IMR-90 (cell line): ENCODE measurements around the gene H1-8. TPM values are rescaled to one million over a fixed set of nuclear protein-coding genes. Genes with fewer than 3 reads are reported as not detected.

Experiments used
- ATAC-seq: fragments of 200-7000 bp; cut with Tn5 transposase; 2 replicates; pipeline ENCODE4 v1.9.1; 2020; ENCODE audit warnings: low read depth, mild to moderate bottlenecking, moderate library complexity
- BruUV-seq: library from RNA; stranded (reverse); fragments of 400-500 nt; replicated peaks from 2 replicates; lab custom pipeline; 2021; lab: Mats Ljungman, UMichigan
- CTCF ChIA-PET: fragments of 300-600 bp; formaldehyde crosslinking; extraction: SDS; loops from one replicate; lab custom pipeline; 2021; ENCODE audit warnings: antibody characterized with exemption; lab: Yijun Ruan, JAX
- POLR2A ChIA-PET: fragments of 300-600 bp; sonication (Branson Sonifier 250); formaldehyde crosslinking; loops from one replicate; lab custom pipeline; 2022; ENCODE audit warnings: antibody characterized with exemption; ENCODE audit not compliant: unreplicated experiment; lab: Charles Lee
- DNase-seq: peaks from one replicate; pipeline ENCODE4 v3.0.0; 2013
- H2AFZ ChIP-seq: replicated peaks from 2 replicates; pipeline ENCODE3; 2013; ENCODE audit warnings: low read length, mild to moderate bottlenecking; ENCODE audit not compliant: poor library complexity
- H2AK5ac ChIP-seq: 2 replicates; pipeline ENCODE4 v1.6.1; 2013; ENCODE audit warnings: low read depth, low read length, inconsistent platforms
- H2AK9ac ChIP-seq: replicated peaks from 2 replicates; pipeline ENCODE3; 2013; ENCODE audit warnings: mild to moderate bottlenecking, low read depth, low read length, moderate library complexity; ENCODE audit not compliant: poor library complexity
- H2BK120ac ChIP-seq: 2 replicates; pipeline ENCODE4 v1.6.1; 2013; ENCODE audit warnings: low read depth, low read length, inconsistent platforms
- H2BK15ac ChIP-seq: 3 replicates; pipeline ENCODE4 v1.6.1; 2013; ENCODE audit warnings: low read depth, low read length, inconsistent platforms
- H2BK20ac ChIP-seq: 2 replicates; pipeline ENCODE4 v1.6.1; 2013; ENCODE audit warnings: low read depth, mild to moderate bottlenecking, inconsistent platforms, low read length, moderate library complexity
- H2BK5ac ChIP-seq: 2 replicates; pipeline ENCODE4 v1.6.1; 2013; ENCODE audit warnings: mild to moderate bottlenecking, low read depth, low read length, inconsistent platforms; ENCODE audit not compliant: poor library complexity, severe bottlenecking
- H3K14ac ChIP-seq: replicated peaks from 2 replicates; pipeline ENCODE4 v1.6.1; 2013; ENCODE audit warnings: low read depth, low read length, inconsistent platforms
- H3K18ac ChIP-seq: 2 replicates; pipeline ENCODE4 v1.6.1; 2013; ENCODE audit warnings: low read depth, low read length, control low read depth
- H3K23ac ChIP-seq: 2 replicates; pipeline ENCODE4 v1.6.1; 2013; ENCODE audit warnings: low read depth, low read length, inconsistent platforms
- H3K27ac ChIP-seq: 2 replicates; pipeline ENCODE4 v1.5.1; 2013; ENCODE audit warnings: mild to moderate bottlenecking, control low read depth, low read length; ENCODE audit not compliant: insufficient read depth
- H3K27me3 ChIP-seq: 2 replicates; pipeline ENCODE4 v1.6.1; 2013; ENCODE audit warnings: low read length; ENCODE audit not compliant: control insufficient read depth, insufficient read depth
- H3K36me3 ChIP-seq: 2 replicates; pipeline ENCODE4 v1.6.1; 2013; ENCODE audit warnings: low read length, mixed read lengths; ENCODE audit not compliant: control insufficient read depth, insufficient read depth
- H3K4ac ChIP-seq: 2 replicates; pipeline ENCODE4 v1.6.1; 2013; ENCODE audit warnings: low read depth, low read length, inconsistent platforms
- H3K4me1 ChIP-seq: 2 replicates; pipeline ENCODE4 v1.6.1; 2013; ENCODE audit warnings: low read length, mixed read lengths; ENCODE audit not compliant: control insufficient read depth, insufficient read depth
- H3K4me2 ChIP-seq: 2 replicates; pipeline ENCODE4 v1.6.1; 2013; ENCODE audit warnings: low read depth, mild to moderate bottlenecking, control low read depth, low read length, moderate library complexity
- H3K4me3 ChIP-seq: 2 replicates; pipeline ENCODE4 v1.5.1; 2013; ENCODE audit warnings: low read depth, mild to moderate bottlenecking, control low read depth, low read length, moderate library complexity; ENCODE audit not compliant: insufficient read depth
- H3K56ac ChIP-seq: 2 replicates; pipeline ENCODE4 v1.6.1; 2013; ENCODE audit warnings: low read length, inconsistent platforms; ENCODE audit not compliant: insufficient read depth; ENCODE audit errors: extremely low read depth
- H3K79me1 ChIP-seq, 2 experiments: 2 replicates each; pipeline ENCODE4 v1.6.1; 2013; ENCODE audit warnings: low read length in 2 of 2, inconsistent platforms in 1 of 2, low read depth in 1 of 2
- H3K9ac ChIP-seq: 2 replicates; pipeline ENCODE4 v1.6.1; 2013; ENCODE audit warnings: low read depth, low read length, control low read depth
- H3K9me1 ChIP-seq: 2 replicates; pipeline ENCODE4 v1.6.1; 2013; ENCODE audit warnings: low read length, inconsistent platforms; ENCODE audit not compliant: insufficient read depth
- H3K9me3 ChIP-seq: 2 replicates; pipeline ENCODE4 v1.6.1; 2013; ENCODE audit warnings: low read length; ENCODE audit not compliant: control insufficient read depth, insufficient read depth
- H4K20me1 ChIP-seq: 2 replicates; pipeline ENCODE4 v1.6.1; 2013; ENCODE audit warnings: low read length, inconsistent platforms; ENCODE audit not compliant: insufficient read depth
- H4K5ac ChIP-seq: 2 replicates; pipeline ENCODE4 v1.6.1; 2013; ENCODE audit warnings: mild to moderate bottlenecking, low read depth, low read length, control low read depth
- H4K8ac ChIP-seq, 2 experiments: 2 replicates each; pipeline ENCODE4 v1.6.1; 2013; ENCODE audit warnings: low read depth in 2 of 2, low read length in 2 of 2, control low read depth in 1 of 2, inconsistent platforms in 1 of 2
- H4K91ac ChIP-seq: 2 replicates; pipeline ENCODE4 v1.6.1; 2013; ENCODE audit warnings: low read depth, low read length, inconsistent platforms; ENCODE audit not compliant: insufficient read depth
- BHLHE40 ChIP-seq: fragments of 150-350 bp; IDR thresholded peaks from 2 replicates; pipeline ENCODE4 v1.6.1; 2016; ENCODE audit warnings: mild to moderate bottlenecking, low read depth, low read length
- CTCF ChIP-seq: conservative IDR thresholded peaks from 2 replicates; pipeline ENCODE4 v1.5.1; 2012; ENCODE audit warnings: mild to moderate bottlenecking, low read depth, low read length, improper control_type of control experiment
- FOS ChIP-seq: fragments of 150-350 bp; IDR thresholded peaks from 2 replicates; pipeline ENCODE4 v1.6.1; 2016; ENCODE audit warnings: low read depth, low read length
- MAZ ChIP-seq: IDR thresholded peaks from 2 replicates; pipeline ENCODE4 v1.6.1; 2012; ENCODE audit warnings: low read depth, mild to moderate bottlenecking, low read length, improper control_type of control experiment, moderate library complexity, borderline replicate concordance
- MXI1 ChIP-seq: IDR thresholded peaks from 2 replicates; pipeline ENCODE4 v1.6.1; 2012; ENCODE audit warnings: low read depth, mild to moderate bottlenecking, low read length, moderate library complexity, borderline replicate concordance
- POLR2A ChIP-seq: IDR thresholded peaks from 2 replicates; pipeline ENCODE4 v1.6.1; 2012; ENCODE audit warnings: mild to moderate bottlenecking, low read depth, low read length
- RAD21 ChIP-seq: IDR thresholded peaks from 2 replicates; pipeline ENCODE4 v1.6.1; 2012; ENCODE audit warnings: low read length, improper control_type of control experiment
- SMC3 ChIP-seq: fragments of 150-350 bp; IDR thresholded peaks from 2 replicates; pipeline ENCODE4 v1.6.1; 2016; ENCODE audit warnings: low read depth, mild to moderate bottlenecking, antibody characterized with exemption, low read length, moderate library complexity
- WGBS, 2 experiments: methylation state at CpG; one replicate each; pipeline versions ENCODE4 v1.1.5 to v1.1.7; 2013; ENCODE audit warnings: missing lambda C conversion rate in 2 of 2; ENCODE audit not compliant: insufficient read length in 1 of 2; ENCODE audit errors: extremely low coverage in 2 of 2; 5-methylcytosine and 5-hydroxymethylcytosine counted together
- dilution Hi-C: fragments of 300-500 bp; cut with HindIII; formaldehyde crosslinking; loops from one replicate; pipeline ENCODE4 v1.14.3; 2018; ENCODE audit warnings: low sequenced_read_pairs; ENCODE audit not compliant: unreplicated experiment
- in situ Hi-C: fragments of 300-500 bp; cut with MboI; formaldehyde crosslinking; loops from 3 replicates; pipeline ENCODE4 v1.14.3; 2019; ENCODE audit warnings: low sequenced_read_pairs, inconsistent platforms, mixed read lengths
- intact Hi-C: fragments of 100-400 bp; cut with micrococcal nuclease; formaldehyde crosslinking; loops from 2 replicates; pipeline ENCODE4 v1.10.0; 2022
- polyA plus RNA-seq, 3 experiments: library from polyadenylated mRNA; depleted of rRNA; stranded (reverse); fragments of >200 nt; gene quantifications; 2 replicates each; pipeline ENCODE4 v1.2.3, GENCODE V29; 2012; ENCODE audit warnings: low replicate concordance in 1 of 3
- total RNA-seq: library from RNA; depleted of rRNA; stranded (reverse); fragments of >200 nt; gene quantifications from 2 replicates; pipeline ENCODE4 v1.2.3, GENCODE V29; 2012
- TF ChIP-seq, protein P1 (sequence below): fragments of 150-350 bp; IDR thresholded peaks from 2 replicates; pipeline ENCODE4 v1.6.1; 2016; ENCODE audit warnings: low read depth, mild to moderate bottlenecking, low read length, moderate library complexity, borderline replicate concordance

H1-8 gene
- total and polyA plus RNA-seq, 2 of the 4 experiments (the other 2 are of a cell fraction), result not detected

DNA sequence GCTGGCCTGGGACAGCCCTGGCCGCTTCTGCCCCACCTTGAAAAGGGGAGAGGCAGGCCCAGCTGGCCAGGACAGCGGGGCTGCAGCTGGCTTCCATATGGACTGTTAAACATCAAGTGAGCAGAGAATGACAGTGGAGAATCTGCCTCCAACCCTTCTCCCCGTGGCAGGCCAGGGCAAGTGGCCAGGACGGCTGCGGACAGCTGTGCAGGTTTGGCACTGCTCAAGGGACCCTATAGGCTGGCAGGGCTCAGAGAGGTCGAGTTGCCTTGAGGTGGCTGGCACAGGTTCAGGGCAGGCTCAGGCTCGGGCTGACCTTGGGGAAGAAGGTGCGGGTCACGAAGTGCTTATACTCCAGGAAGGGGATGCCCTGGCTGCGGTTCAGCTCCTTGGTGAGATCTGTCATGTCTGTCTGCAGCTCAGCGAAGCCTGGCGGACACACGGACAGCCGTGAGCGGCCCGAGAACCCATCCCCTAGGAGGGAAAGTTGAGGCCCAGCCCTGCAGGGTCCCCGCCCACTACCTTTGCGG lies 24.3 kb downstream of the H1-8 start:
- no peak overlapping the region for H3K56ac ChIP-seq
- H4K8ac ChIP-seq, result no peak overlapping the region
- no peaks in the 10 kb centered on the region for H4K20me1 ChIP-seq
- in situ Hi-C loops (no loop called here), intact Hi-C loops (no loop called here), dilution Hi-C loops (no loop called here)
- peaks cover 4% of the 10 kb centered on the region; the same call in 1 of the 2 replicates for H3K9me1 ChIP-seq
- H3K79me1 ChIP-seq, result no peaks in the 10 kb centered on the region; a peak in 1 of 4 replicates
- no peak overlapping the region for H2BK20ac ChIP-seq
- no peaks in the 10 kb centered on the region for H3K27me3 ChIP-seq
- H3K27ac ChIP-seq, result no peak overlapping the region
- H3K18ac ChIP-seq, result no peak overlapping the region
- peak overlapping the region; percentile 14 for H2AFZ ChIP-seq
- ChIA-PET POLR2A (no interaction called here), CTCF (no interaction called here)
- no peak for DNase-seq
- H3K4me2 ChIP-seq, result no peak overlapping the region
- H2AK5ac ChIP-seq, result peak overlapping the region; percentile 43; the same call in 1 of the 2 replicates
- no peaks in the 10 kb centered on the region for H3K9me3 ChIP-seq
- 83% methylated on average over 13 of the region's 18 CpGs; no CpG with 5 or more reads in 1 of the 2 experiments for WGBS, 2 experiments
- H2BK15ac ChIP-seq, result no peak overlapping the region
- no peak for ATAC-seq
- H3K4me1 ChIP-seq, result peaks cover 2% of the 10 kb centered on the region; the same call in 1 of the 2 replicates
- H4K91ac ChIP-seq, result no peak overlapping the region
- no peak overlapping the region for H3K4me3 ChIP-seq
- H3K9ac ChIP-seq, result no peak overlapping the region
- BruUV-seq, result no TSS peak
- no peak overlapping the region for H2BK120ac ChIP-seq
- H2AK9ac ChIP-seq, result no peak overlapping the region
- no peak overlapping the region for H3K23ac ChIP-seq
- no peak overlapping the region for H4K5ac ChIP-seq
- H3K4ac ChIP-seq, result no peak overlapping the region
- H3K36me3 ChIP-seq, result peaks cover 46% of the 10 kb centered on the region
- H2BK5ac ChIP-seq, result no peak overlapping the region
- no peak overlapping the region for H3K14ac ChIP-seq
- TF ChIP-seq, protein P1, sequence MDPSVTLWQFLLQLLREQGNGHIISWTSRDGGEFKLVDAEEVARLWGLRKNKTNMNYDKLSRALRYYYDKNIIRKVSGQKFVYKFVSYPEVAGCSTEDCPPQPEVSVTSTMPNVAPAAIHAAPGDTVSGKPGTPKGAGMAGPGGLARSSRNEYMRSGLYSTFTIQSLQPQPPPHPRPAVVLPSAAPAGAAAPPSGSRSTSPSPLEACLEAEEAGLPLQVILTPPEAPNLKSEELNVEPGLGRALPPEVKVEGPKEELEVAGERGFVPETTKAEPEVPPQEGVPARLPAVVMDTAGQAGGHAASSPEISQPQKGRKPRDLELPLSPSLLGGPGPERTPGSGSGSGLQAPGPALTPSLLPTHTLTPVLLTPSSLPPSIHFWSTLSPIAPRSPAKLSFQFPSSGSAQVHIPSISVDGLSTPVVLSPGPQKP, result no peak
- TF ChIP-seq BHLHE40, result no peak
- no peak for TF ChIP-seq FOS
- TF ChIP-seq RAD21, result no peak
- no peak for TF ChIP-seq CTCF
- no peak for TF ChIP-seq MXI1
- no peak for TF ChIP-seq POLR2A
- no peak for TF ChIP-seq MAZ
- TF ChIP-seq SMC3, result no peak
